ENCODE results near the gene DLG2.
A peak's percentile ranks its signal among the peaks of the same experiment; 100 is the strongest.

Gene DLG2

DNA sequence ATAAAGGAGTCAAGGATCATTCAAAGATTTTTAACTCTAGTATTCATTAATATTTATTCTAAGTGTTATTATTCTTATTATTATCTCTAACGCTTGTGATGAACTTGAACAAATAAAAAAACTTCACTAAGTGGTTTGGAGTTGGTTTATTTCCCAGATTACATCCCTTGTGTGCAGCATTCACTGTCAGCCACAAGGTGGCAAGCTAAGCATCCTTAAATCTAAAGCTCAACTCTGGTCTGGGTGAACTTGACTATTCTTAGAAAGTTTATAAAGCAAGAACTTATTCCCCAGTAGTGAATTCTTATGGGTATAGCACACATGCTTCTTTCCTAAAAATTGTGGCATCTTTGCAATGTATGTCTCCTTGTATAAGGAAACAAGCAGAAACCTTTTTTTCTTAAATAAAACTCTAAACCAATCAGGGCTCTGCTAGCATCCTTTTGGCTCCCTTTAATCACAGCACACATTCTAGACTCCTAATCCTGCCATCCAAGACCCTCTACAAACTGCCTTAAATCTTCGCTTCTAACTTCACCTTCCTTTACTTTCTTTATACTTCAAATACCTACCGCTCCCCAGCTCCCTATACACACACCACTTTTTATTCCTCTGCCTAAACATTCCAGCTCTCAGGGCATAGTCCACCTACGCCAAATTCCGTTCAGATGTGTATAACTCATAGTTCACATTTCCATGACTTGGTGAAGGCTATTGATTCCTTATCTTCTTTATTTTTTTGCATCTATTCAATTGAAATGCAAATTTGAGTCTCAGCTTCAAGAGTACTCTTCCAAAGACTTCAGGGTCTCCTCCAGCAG, 1068.8 kb downstream of the DLG2 start:
- DNase-seq (ENCODE audit: low read depth): peak; percentile 1

- DNase-seq (ENCODE audit: low read depth): no peak
These were observed 1074.4 kb downstream of the DLG2 start for GRCh38 chr11:84552791-84553190.

DNA sequence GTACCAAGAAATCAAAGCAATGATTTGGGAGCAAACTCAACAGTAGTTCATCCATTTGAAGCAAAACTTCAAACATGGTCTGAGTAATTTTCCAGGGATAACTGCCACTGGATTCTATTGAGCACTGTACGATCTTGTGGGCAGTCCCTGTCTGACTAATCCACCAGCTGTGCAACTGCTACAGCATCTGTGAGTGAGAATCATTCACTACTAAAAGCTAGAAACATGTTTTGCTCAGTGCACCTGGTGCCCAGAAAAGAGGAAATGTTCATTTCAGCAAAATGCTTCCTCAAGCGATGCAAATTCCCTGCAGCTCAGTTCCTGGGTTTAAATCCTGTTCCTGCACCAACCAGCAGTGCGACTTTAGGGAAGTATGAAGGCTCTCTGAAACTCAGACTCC, 1077.9 kb downstream of the DLG2 start:
- no peak for DNase-seq (ENCODE audit: low read depth)

GRCh38 chr11:84544566-84544965, 1082.6 kb downstream of the DLG2 start:
- no peak for DNase-seq (ENCODE audit: low read depth)

DNA sequence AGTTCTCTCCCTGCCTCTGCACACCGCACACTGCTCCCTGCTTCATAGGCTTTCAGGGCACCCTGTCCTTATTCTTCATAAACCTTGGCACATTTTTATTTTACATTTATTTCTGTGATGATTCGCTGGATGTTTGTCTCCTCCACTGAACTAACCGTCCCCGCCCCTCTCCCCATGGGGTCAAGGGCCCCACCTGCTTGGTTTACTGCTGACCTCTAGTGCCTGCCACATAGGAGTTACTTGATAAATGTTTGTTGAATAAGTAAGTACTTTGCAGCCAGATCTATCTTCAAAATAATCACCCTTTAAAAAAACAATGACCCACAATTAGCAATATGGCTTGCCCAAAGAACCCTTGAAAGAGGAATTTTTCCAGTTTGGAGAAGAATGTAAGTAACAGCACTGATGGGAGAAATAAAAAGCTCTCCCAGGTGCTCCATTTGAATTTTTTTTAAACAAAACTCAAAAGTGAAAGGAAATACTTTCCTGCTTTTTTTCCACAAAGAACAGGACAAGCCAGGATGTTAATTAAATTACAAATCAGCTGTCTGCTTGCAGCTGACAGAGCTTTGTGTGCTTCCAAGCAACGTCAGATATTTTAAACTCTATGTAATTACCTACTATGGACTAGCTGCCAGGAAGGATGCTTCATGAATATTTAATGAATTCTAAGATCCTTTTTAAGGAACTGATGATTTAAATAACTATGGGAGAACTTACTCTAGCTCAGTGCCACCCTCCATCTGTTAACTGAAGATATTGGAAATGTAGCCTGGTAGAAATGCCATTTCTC, 1083.6 kb downstream of the DLG2 start:
- DNase-seq (ENCODE audit: low read depth): no peak

GRCh38 chr11:84541731-84542340, 1085.3 kb downstream of the DLG2 start:
- no peak for DNase-seq (ENCODE audit: low read depth)

- DNase-seq (ENCODE audit: low read depth): no peak
These were observed 1090.7 kb downstream of the DLG2 start for GRCh38 chr11:84536456-84536855.

DNA sequence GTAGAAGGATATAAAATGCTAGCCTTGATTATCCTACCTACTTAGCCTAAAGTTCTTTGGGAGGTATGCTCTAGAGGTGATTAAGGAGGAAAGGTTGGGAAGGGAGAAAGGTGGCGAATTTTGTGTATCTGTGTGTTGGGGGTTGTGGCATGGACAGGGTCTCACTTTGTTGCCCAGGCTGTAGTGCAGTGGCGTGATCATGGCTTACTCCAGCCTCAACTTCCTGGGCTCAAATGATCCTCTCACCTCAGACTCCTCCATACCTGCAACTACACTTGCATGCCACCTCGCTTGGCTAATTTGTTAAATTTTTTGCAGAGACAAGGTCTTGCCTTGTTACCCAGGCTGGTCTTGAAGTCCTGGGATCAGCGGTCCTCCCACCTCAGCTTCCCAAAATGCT, 1094.8 kb downstream of the DLG2 start:
- DNase-seq (ENCODE audit: low read depth): no peak

DNA sequence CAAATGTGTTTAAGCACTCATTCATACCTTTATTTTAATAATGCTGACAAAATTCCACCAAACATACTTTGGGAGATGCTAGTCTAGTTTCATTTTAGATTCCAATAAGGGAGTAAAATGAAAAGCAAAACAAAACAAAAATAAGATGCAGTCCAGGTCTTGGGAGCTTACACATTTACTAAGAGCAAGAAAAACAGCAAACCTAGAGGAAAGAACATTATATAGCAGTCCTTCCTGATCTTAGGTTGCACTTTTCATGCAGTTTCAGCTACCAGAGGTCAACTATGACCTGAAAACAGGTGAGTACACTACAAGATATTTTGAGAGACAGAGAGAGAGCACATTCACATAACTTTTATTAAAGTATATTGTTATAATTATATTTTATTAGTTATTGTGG, 1100.9 kb downstream of the DLG2 start:
- no peak for DNase-seq (ENCODE audit: low read depth)

DNA sequence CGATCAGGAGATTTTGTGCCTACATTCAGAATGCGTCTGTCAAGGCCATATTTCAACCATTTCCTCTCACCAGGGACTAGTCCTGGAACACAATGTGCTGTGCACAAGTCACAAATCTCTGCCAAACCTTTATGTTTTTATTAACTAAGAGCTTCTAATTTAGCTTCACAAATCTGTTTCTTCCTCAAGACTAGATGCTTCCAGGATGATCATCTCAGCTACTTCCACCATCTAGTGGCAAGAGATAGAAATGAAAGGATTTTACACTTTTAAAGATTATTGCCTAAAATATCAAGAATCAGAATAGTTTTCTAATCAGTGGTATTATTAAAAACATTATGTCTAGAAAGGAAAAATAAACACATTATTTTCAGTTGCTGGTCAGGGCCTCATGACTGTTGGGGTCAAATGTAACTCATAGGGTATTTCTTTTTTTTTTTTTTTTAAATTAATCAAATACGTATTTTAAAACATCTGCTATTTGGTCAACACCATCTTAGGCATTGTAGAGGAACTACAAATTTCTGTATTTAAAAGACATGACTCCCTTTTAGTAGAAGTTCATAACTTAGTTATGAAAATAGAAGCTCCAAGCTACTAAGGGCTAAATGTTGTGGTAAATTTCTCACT, 1102.6 kb downstream of the DLG2 start:
- no peak for DNase-seq (ENCODE audit: low read depth)

GRCh38 chr11:84522331-84522730, 1104.8 kb downstream of the DLG2 start:
- no peak for DNase-seq (ENCODE audit: low read depth)

DNA sequence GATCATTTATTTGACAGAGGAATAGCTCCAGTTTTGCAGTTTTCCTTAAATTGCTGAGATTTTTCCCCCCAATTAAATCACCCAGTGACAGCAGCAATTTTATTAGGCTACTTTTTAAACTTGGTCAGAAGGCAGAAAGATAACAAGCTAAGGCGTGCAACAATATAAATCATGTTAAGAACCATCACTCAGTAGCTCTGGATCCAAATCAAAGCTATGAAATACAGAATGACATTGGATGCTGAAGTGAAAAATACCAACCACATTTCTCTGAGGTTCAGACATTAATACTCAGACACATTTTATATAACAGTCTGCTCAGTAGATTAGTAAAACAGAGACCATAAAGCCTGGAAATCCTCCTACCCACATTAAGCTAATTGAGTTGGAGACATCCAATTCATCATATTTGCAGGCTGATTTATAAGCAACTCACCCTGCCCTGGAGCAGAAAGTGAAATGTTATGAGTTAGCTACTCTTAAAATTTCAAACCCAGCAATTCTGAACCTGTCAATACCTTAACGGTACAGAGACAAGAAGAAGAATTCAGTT, 1108.4 kb downstream of the DLG2 start:
- DNase-seq (ENCODE audit: low read depth): no peak

DNA sequence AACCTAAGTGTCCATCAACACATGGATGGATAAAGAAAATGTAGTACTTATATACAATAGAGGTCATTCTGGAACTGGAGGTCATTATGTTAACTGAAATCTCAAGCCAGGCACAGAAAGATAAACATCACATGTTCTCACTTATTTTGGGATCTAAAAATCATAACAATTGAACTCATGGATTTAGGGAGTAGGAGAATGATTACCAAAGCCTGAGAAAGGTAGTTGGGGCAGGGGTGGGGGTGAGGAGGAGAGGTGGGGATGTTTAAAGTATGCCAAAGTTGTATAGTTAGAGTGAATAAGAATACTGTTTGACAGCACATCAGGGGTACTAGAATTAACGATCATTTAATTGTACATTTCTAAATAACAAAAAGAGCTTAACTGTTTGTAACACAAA, 1112.7 kb downstream of the DLG2 start:
- DNase-seq (ENCODE audit: low read depth): no peak

DNA sequence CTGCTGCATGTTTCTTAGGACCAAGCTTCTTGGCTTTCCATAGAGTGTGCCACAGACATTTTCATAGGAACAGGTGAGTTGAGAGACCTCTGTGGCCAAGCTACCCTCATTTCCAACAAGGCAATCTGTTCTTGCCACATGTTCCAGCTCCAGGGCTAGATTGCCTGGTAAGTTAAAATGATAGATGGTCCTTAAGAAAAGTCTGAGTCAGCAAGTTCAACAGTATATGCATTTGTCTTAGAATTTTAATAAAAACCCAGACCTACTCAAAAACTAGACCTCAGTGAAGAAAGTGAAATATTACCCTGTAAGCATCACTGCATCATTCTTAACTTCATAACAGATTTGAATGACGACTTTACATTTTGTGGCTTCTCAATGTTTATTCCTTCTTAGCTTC, 1123.6 kb downstream of the DLG2 start:
- no peak for DNase-seq (ENCODE audit: low read depth)

DNA sequence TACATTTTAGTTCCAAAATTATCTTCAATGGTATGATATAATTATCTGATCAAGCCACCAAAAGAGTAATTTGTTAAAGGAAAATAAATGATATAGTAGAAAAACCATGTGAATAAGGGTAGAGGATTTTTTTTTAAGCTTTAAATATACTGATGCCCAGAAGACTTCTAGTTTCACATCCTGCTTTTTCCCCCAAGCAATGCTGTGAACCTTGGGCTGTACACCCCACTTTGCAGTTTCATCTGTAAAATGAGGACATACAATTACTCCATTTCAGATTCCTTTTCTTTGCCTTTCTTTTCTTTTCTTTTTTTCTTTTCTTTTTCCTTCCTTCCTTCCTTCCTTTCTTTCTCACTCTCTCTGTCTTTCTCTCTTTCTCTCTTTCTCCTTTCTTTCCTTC, 1125.4 kb downstream of the DLG2 start:
- DNase-seq (ENCODE audit: low read depth): no peak

- DNase-seq (ENCODE audit: low read depth): no peak
These were observed 1129.1 kb downstream of the DLG2 start for GRCh38 chr11:84497981-84498411.

DNA sequence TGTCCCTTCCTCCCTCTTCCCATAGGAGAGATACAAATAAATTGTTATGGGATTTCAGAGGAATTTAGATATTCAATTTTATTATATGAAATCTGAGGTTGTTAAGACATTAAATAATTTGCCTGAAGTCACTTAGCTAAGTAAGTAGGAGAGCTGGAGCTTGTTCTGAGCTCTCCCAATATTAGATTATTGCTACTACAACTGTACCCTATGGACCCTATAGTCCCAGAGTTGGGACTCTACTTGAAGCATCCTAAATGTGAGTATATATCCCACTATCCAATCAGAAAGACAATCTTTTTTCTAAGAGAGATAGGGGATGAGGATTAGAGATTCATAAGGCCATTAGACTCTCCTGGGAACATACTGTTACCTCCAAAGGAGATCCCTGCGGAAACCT, 1130.0 kb downstream of the DLG2 start:
- no peak for DNase-seq (ENCODE audit: low read depth)

DNA sequence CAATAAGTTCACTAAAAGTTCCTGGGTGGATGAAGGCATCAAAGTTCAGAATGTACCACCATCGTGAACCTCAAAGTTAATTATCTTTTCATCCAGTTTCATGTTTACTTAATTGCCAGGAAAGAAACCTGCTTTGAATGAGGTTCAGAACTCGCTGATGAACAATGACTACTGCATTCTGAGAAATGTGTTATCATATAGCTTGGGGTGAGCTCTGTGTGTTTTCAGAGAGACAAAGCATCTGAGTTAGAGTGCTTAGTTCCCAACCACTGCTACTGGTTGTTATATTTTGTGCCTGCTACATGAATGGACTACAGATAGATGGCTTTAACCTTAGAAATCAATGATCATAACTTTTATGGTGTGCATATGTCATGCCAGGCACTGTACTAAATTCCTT, 1131.0 kb downstream of the DLG2 start:
- no peak for DNase-seq (ENCODE audit: low read depth)

DNA sequence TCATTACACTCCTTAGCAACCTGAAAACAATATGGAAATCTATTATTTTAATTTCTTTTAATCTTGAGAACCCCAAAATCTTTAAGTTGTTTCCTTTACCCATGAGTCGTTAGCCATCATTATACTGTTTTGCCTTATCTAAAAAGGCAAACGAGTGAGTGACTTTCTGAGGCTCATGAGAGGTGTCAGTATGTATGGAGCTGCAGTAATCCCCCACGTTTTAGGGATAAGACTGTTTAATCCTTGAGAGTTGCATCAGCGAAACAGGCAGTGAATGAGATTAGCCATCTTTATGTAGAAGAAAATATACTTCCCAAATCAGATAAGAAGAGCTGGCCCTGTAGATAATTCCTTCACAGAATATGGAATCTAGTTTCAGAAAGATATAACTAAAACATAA, 1147.0 kb downstream of the DLG2 start:
- no peak for DNase-seq (ENCODE audit: low read depth)

- DNase-seq (ENCODE audit: low read depth): no peak
These were observed 1150.6 kb downstream of the DLG2 start for GRCh38 chr11:84476581-84476980.

DNA sequence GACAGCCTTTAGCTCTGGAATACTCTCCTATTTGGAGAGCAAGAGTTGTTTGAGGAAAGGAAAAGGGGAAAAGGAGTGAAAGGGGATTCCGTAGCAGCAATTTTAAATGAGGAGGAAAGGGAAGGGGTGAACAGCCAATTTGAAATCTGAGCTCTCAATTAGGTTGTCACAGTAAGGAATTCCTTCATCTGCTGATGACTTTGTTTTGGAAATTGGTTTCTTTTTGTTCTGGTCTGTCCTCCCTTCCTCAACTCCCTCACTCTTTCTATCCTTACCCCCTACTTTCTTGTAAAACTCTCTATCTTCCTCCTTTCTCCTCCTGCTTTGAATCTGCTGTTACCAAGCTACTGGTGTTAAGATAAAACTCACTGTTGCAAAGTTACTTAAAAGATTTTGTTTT, 1155.6 kb downstream of the DLG2 start:
- DNase-seq (ENCODE audit: low read depth): no peak

DNA sequence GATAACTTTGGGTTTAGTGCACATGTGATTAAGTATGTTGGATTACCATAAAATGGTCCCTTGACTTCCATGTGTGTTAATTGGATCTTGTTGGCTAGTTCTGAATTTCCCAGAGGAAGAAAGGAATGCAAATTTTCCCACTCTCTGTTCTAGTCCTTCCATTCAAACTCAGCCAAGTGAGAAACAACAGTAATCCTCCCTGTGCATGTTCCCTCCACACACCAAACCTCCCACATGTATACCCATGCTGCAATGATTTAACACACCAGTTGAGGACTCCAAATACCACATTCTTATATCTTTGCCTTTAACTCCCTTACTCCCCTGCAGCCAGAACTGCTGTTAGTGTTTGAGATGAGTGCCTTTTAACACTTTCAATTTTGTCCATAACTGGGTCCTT, 1158.9 kb downstream of the DLG2 start:
- no peak for DNase-seq (ENCODE audit: low read depth)
